Measurements from ENCODE around the gene APOO. TPM values are rescaled to one million over a fixed set of nuclear protein-coding genes. Genes with fewer than 3 reads are reported as not detected.

Gene APOO
- total RNA-seq, 1 donor: 9.8 TPM

- H3K4me3 ChIP-seq (ENCODE audit: low read depth, low read length): no peak overlapping the region
- peak; percentile 78 for DNase-seq (ENCODE audit: low read depth)
- no peak for TF ChIP-seq CTCF (IDR thresholded peaks at IDR 0.05; ENCODE audit: insufficient read depth, low read length)
These were observed 103.8 kb downstream of the APOO start for GRCh38 chrX:23803931-23804381.

DNA sequence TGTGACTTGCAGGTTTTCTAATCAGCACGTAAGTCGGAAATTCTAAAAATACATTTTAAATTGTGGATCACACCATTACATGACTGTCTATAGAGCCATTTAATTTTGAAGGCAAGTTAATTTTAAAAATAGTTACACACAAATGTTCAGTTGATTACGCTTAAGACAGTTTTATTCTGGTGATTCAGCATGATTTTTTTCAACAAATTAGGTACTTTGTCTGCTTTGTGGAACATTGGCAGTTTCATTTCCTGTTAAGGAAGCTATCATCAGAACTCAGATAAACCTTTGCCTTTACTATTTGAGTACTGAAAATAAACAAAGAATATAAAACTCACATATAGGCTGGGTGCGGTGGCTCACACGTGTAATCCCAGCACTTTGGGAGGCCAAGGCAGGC lies 105.3 kb downstream of the APOO start:
- DNase-seq (ENCODE audit: low read depth): no peak
- no peak overlapping the region for H3K4me3 ChIP-seq (ENCODE audit: low read depth, low read length)
- no peak for TF ChIP-seq CTCF (IDR thresholded peaks at IDR 0.05; ENCODE audit: insufficient read depth, low read length)

- DNase-seq (ENCODE audit: low read depth): peak; percentile 76
- H3K4me3 ChIP-seq (ENCODE audit: low read depth, low read length): no peak overlapping the region
- TF ChIP-seq CTCF (IDR thresholded peaks at IDR 0.05; ENCODE audit: insufficient read depth, low read length): no peak
These were observed 108.2 kb downstream of the APOO start for GRCh38 chrX:23799469-23800065.

GRCh38 chrX:23797371-23798128 lies 110.2 kb downstream of the APOO start:
- H3K4me3 ChIP-seq (ENCODE audit: low read depth, low read length): no peak overlapping the region
- no peak for DNase-seq (ENCODE audit: low read depth)
- TF ChIP-seq CTCF (IDR thresholded peaks at IDR 0.05; ENCODE audit: insufficient read depth, low read length): peak; percentile 14

DNA sequence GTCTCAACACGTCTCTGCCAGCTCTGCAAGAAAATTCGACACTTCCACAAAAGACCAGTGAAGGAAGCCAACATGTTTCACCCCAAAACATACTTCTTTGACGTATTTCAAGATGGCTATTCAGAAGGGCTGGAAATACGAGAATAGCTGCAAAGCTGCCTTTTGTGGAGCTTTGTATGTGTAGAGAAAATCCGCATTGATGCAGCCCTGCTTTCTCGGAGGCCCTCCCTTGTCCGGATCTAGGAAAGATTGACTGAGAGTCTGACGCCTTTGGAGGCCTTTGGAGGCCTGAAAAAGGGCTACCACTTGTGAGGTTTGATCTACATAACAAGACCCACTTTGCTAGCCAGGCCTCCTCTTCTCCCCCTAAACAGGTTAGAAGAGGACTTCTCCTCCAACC lies 112.5 kb downstream of the APOO start:
- DNase-seq (ENCODE audit: low read depth): no peak
- H3K4me3 ChIP-seq (ENCODE audit: low read depth, low read length): no peak overlapping the region
- TF ChIP-seq CTCF (IDR thresholded peaks at IDR 0.05; ENCODE audit: insufficient read depth, low read length): no peak

DNA sequence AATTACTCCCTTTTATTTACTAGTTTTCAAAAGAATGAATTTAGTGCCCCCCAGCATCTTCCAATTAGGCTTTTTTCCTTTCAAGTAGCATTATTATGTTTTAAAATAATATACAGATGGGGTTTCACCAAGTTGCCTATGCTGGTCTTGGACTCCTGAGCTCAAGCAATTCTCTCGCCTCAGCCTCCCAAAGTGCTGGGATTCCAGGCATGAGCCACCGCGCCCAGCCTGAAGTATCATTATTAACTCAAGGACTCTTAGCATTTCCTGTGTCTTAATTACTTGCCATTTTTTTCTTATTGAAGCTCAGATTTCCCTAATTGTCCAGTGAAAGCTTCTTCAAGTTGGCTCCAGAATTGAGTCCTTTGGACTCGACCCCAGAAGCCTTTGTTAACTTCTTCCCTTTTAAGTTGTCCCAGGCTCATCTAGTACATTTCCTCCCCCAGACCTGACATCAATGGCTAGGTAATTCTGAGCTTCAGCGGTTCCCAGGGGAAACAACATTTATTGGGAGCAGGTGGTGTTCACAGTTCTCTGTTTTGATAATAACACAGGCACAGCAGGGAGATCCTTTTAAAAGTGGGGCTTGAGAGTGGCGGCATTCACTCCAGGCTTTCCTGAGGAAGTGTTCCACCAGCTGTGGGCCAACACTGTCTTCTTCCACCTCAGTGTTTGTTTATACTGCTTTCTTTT lies 114.7 kb downstream of the APOO start:
- no peak for TF ChIP-seq CTCF (IDR thresholded peaks at IDR 0.05; ENCODE audit: insufficient read depth, low read length)
- no peak overlapping the region for H3K4me3 ChIP-seq (ENCODE audit: low read depth, low read length)
- no peak for DNase-seq (ENCODE audit: low read depth)

Data from fibroblast of the aortic adventitia (primary cell).